ENCODE data around the gene NFIA. TPM values are rescaled to one million over a fixed set of nuclear protein-coding genes. Genes with fewer than 3 reads are reported as not detected.
A peak's percentile ranks its signal among the peaks of the same experiment; 100 is the strongest.
"Not testable (repeated sequence)": the region's sequence is repeated elsewhere in the genome, so short reads cannot be mapped to it uniquely, and the experiment has no call there.

Gene NFIA
- total RNA-seq, 1 experiment from 2014 or later: 4.6 TPM

DNA sequence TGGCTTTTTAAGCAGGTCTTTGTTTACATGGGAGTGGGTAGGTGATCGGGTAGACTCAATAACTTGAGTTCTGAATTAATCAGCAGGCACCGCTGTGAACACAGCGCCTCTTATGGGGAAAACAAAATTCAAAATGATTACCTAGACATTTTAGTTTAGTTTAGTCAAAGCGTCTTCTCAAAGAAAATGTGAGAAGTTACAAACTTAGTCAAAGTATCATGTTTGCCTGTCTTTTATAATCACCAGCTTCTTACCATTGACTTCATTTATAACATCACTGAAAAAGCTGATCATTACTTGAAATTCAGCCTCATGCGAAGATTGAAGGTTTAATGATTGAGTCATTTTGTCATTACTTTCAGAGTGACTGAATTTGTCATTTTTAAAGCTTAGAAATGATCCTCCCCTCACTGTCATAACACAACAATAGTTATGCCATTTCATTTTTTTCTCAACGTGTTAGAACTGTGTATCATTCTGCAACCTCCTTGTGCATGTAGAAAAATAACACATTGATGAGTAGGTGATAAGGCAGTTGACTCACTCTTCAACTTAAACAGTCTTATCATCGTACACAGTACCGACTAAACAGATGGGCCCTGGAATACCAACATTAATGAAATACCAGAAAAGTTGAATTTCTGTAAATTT lies 188.5 kb downstream of the NFIA start:
- no peak for DNase-seq (ENCODE audit: low read depth)

GRCh38 chr1:61271412-61271789 lies 189.0 kb downstream of the NFIA start:
- no peak for DNase-seq (ENCODE audit: low read depth)

- no peak for DNase-seq (ENCODE audit: low read depth)
These were observed 190.9 kb downstream of the NFIA start for GRCh38 chr1:61273167-61273705.

DNA sequence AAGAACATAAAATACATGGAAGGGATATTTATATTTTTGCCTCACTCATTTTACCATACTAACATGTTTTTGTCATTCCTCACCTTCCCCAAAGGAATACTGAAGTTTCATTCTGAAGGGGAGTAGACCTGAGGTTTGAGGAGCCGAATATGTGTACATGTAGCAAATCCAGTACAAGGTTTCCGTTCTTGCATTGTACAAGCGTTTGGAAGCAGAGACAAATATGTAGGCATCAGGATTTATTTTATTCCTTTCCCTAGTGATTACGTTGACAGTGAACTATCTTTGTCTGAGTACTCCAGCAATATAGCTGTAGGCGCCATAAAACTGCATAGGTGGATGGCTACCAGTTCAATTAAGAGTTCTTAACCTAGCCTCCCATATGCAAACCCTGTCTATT lies 191.5 kb downstream of the NFIA start:
- no peak for DNase-seq (ENCODE audit: low read depth)

DNA sequence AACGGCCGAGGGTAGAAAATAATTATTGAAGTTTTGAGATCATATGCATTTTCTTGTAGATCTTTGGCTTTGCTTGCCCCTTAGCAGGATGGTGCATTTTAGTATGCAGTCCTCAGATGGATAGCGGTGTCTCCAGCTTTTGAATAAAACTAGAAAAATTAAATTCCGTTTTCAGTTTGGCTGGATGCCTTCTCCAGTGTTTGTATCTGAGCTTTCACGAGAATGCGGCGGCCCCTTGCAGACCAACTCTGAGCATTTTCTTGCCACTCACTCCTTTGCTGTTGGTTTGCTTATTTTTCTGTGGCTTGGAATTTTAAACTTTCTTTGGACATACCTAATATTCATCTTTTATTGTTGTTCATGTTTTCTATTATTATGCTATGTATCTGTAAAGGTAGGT lies 192.6 kb downstream of the NFIA start:
- no peak for DNase-seq (ENCODE audit: low read depth)

GRCh38 chr1:61276246-61276645 lies 193.9 kb downstream of the NFIA start:
- no peak for DNase-seq (ENCODE audit: low read depth)

DNA sequence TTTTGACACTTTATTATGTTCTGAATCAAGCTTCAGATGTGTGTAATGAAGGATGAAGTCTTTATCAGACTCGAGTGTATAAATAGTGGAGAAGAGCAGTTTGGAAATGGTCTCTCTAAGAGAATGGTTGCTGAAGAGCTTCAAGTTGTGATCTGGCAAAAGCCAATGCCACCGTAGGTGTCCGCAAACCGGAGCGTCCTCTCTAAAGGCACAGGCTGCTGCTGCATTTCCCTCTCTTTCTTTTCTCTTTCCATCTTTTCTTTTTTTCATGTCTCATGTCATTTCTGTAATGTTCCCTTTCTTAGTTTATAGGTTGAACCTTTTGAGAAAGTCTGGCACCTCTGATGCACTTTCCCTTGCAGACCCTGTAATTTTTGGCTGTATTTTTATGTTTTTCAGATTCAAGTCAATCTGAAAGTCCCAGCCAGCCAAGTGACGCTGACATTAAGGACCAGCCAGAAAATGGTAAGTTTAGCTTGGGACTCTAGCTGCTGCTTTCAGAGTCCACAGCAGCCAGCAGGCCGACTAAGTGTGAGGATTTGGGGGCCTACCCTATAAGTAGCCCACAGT lies 194.8 kb downstream of the NFIA start:
- DNase-seq (ENCODE audit: low read depth): no peak

DNA sequence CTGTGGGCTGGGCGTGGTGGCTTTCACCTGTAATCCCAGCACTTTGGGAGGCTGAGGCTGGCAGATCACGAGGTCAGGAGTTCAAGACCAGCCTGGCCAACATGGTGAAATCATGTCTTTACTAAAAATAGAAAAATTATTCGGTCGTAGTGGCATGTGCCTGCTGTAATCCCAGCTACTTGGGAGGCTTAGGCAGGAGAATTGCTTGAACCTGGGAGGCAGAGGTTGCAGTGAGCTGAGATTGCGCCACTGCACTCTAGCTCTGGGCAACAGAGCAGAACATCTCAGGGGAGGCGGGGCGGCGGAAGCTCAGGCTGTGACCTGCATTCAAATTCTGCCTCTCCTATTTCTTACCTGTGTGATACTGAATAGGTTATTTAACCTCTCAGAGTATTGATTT lies 196.1 kb downstream of the NFIA start:
- DNase-seq (ENCODE audit: low read depth): not testable (repeated sequence)

- DNase-seq (ENCODE audit: low read depth): no peak
These were observed 196.6 kb downstream of the NFIA start for GRCh38 chr1:61278966-61279365.

DNA sequence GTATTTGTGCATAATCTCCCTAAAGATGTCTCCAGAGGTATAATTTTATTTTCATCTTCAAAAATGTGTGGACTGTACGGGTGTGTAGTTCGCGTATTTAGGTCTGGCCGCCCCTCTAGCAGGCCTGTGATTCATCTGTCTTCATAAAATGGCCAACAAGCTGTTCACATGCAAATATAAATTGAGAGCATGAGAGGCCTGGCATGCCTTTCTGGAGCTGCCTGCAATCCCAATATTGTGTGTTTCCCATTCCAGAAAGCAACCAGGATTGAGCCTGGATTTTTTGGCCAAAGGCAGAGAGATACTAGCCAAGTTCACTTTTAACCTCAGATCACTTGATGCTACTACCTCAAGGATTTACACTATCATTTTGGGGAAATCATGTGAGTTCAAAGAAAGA lies 197.2 kb downstream of the NFIA start:
- no peak for DNase-seq (ENCODE audit: low read depth)

- DNase-seq (ENCODE audit: low read depth): no peak
These were observed 198.1 kb downstream of the NFIA start for GRCh38 chr1:61280452-61280851.

DNA sequence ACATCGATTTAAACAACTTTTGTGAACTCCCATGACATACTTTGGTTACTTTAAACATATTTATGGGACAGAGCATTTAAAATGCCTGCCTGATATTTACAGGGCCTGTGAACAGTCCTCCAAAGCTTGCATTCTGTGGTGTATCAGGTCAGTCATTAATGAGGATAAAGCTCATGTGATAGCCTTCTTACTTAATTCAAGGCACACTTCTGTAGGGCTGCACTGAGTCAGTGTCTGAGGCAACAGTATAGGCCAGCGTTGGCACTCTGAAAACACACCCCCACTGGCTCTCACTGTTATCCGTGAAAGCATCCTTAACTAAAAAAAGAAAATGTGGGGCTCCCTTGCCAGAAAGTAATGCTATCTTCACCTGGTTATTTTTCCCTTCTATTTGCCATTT lies 200.0 kb downstream of the NFIA start:
- DNase-seq (ENCODE audit: low read depth): no peak

- DNase-seq (ENCODE audit: low read depth): no peak
These were observed 202.0 kb downstream of the NFIA start for GRCh38 chr1:61284248-61284854.

- no peak for DNase-seq (ENCODE audit: low read depth)
These were observed 202.6 kb downstream of the NFIA start for GRCh38 chr1:61284936-61285335.

GRCh38 chr1:61285371-61285885 lies 203.1 kb downstream of the NFIA start:
- no peak for DNase-seq (ENCODE audit: low read depth)

- DNase-seq (ENCODE audit: low read depth): peak; percentile 19
These were observed 204.7 kb downstream of the NFIA start for GRCh38 chr1:61287014-61287413.

DNA sequence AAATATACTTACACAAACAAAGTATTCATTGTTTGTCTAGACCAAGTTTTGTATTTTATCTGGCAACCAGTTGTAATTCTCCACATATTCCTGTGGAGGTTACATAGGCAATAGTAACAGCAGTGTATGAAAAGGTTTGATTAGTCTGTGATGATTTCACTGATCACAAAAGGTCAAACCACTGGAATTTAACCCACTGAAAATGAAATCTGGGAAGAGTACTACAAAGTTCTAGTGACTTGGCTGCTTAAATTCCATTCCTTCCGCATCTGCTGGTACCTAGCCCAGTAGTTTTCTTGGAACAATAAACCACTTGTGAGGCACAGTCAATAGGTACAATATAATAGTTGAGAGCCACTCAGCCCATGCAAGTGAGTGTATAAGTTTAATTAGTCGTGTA lies 205.4 kb downstream of the NFIA start:
- peak; percentile 65 for DNase-seq (ENCODE audit: low read depth)

GRCh38 chr1:61289232-61290098 lies 207.1 kb downstream of the NFIA start:
- no peak for DNase-seq (ENCODE audit: low read depth)

DNA sequence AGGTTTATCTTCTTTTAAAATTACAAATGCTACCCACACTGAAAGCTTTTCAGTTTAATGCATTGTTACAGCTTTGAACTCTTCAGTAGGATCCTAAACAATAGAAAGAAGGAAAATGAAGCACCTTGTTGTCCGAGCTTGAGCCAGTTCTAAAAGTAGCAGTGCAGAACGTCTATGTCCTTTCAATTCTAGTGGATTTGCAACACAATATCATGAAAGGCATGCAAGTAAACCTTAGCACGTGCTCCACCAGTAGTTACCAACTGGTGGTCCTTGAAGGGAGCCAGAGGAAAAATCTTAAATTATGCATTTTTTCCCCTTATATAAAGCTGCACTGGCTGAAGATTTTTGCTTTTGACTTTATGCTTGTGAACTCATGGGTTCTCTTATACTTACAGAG lies 208.2 kb downstream of the NFIA start:
- DNase-seq (ENCODE audit: low read depth): no peak

DNA sequence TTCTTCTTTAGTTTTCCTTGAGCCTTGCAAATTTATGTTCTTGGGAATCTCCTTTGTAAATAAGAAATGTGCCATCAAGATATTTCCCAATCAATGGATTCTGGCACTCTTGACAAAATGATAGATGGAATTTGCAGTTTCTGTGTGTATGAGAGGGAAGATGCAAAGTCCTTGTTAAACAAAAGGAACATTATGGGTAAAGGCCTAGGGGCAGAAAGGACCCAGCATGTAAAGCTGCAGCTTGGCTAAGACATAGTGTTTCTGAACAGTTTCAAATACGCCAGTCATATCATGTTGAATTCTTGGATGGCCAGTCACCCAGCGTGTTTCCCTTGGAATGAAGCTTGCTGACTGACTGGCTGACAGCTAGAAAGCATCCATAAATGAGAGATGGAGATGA lies 210.8 kb downstream of the NFIA start:
- no peak for DNase-seq (ENCODE audit: low read depth)

- DNase-seq (ENCODE audit: low read depth): no peak
These were observed 211.7 kb downstream of the NFIA start for GRCh38 chr1:61293986-61294504.

DNA sequence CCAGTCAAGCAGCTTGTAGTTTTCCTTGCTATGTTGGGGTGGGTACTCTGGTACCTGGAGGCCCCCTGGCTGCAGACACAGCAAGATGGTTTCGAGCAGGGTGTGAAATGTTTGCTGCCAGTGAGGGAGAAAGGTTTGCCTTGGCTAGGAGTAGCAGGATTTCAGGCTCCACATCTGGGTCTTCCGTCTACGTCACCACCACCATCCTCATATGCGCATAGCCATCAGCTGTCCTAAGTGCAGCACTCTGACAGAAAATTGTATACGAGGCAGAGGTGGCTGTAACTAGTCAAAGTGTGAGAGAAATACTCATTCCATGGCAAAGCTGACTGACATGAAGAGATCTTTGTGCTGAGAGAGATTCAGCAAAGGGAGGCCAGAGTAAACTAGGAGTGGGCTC lies 212.6 kb downstream of the NFIA start:
- DNase-seq (ENCODE audit: low read depth): no peak
